Measurements from ENCODE around the gene STYXL1.

- no peak for TF ChIP-seq CTCF (IDR thresholded peaks at IDR 0.05)
- TF ChIP-seq POLR2A (IDR thresholded peaks at IDR 0.05): no peak
Measured at GRCh38 chr7:76054123-76055120, 6.6 kb upstream of the STYXL1 start.
